WTC11 (cell line): ENCODE measurements around the gene TRPV5. TPM values are rescaled to one million over a fixed set of nuclear protein-coding genes. Genes with fewer than 3 reads are reported as not detected.

Source experiments
- ATAC-seq: fragments of 200-7000 bp; cut with Tn5 transposase; 2 replicates; pipeline ENCODE4 v1.10.0; 2021; ENCODE audit warnings: mild to moderate bottlenecking, moderate library complexity
- CTCF ChIA-PET: fragments of 300-600 bp; sonication (Branson Sonifier 250); formaldehyde crosslinking; loops from one replicate; lab custom pipeline; 2021; ENCODE audit warnings: antibody characterized with exemption; lab: Charles Lee
- POLR2A ChIA-PET: fragments of 350-600 bp; sonication (Branson Sonifier 250); formaldehyde crosslinking; loops from one replicate; lab custom pipeline; 2021; ENCODE audit warnings: antibody characterized with exemption; lab: Charles Lee
- DNase-seq: peaks from one replicate; pipeline ENCODE4 v3.0.0; 2021; ENCODE audit warnings: low spot score
- H3K27ac Mint-ChIP-seq: 2 replicates; pipeline ENCODE4 v1.8.0; 2021; ENCODE audit warnings: mixed read lengths
- H3K27me3 Mint-ChIP-seq: 2 replicates; pipeline ENCODE4 v1.8.0; 2021; ENCODE audit warnings: low read depth, mild to moderate bottlenecking, moderate library complexity, mixed read lengths
- H3K36me3 Mint-ChIP-seq: 2 replicates; pipeline ENCODE4 v1.8.0; 2021; ENCODE audit warnings: mixed read lengths
- H3K4me1 Mint-ChIP-seq: 2 replicates; pipeline ENCODE4 v1.8.0; 2022; ENCODE audit warnings: mixed read lengths
- H3K4me3 Mint-ChIP-seq: 2 replicates; pipeline ENCODE4 v1.8.0; 2021; ENCODE audit warnings: mild to moderate bottlenecking, moderate library complexity, mixed read lengths
- H3K9me3 Mint-ChIP-seq: 2 replicates; pipeline ENCODE4 v1.8.0; 2021; ENCODE audit warnings: mixed read lengths
- AFF4 ChIP-seq: sonication (generic); formaldehyde crosslinking; IDR thresholded peaks from 2 replicates; pipeline ENCODE4 v1.8.1; 2023; ENCODE audit warnings: mild to moderate bottlenecking, missing genetic modification reagents, borderline replicate concordance
- ATF6 ChIP-seq: sonication (generic); formaldehyde crosslinking; IDR thresholded peaks from 2 replicates; pipeline ENCODE4 v1.8.1; 2023; ENCODE audit warnings: mild to moderate bottlenecking, missing genetic modification reagents
- CBFB ChIP-seq: sonication (generic); formaldehyde crosslinking; IDR thresholded peaks from 2 replicates; pipeline ENCODE4 v1.8.1; 2022; ENCODE audit warnings: mild to moderate bottlenecking, low read depth, missing genetic modification reagents
- CDX4 ChIP-seq: fragments of 250-450 bp; sonication (Bioruptor Pico); IDR thresholded peaks from 2 replicates; pipeline ENCODE4 v1.9.0; 2021; ENCODE audit warnings: moderate library complexity, mild to moderate bottlenecking, inconsistent platforms, borderline replicate concordance
- CTCF ChIP-seq: fragments of 200-600 bp; IDR thresholded peaks from 2 replicates; pipeline ENCODE4 v1.8.0; 2022; ENCODE audit warnings: antibody characterized with exemption
- E2F5 ChIP-seq: sonication (generic); formaldehyde crosslinking; IDR thresholded peaks from 2 replicates; pipeline ENCODE4 v1.8.1; 2022; ENCODE audit warnings: mild to moderate bottlenecking, moderate library complexity, missing genetic modification reagents
- FOXP1 ChIP-seq: sonication (generic); formaldehyde crosslinking; IDR thresholded peaks from 2 replicates; pipeline ENCODE4 v1.8.0; 2022; ENCODE audit warnings: missing genetic modification reagents, mild to moderate bottlenecking, moderate library complexity, borderline replicate concordance
- GTF2I ChIP-seq: fragments of 250-450 bp; sonication (Bioruptor Pico); conservative IDR thresholded peaks from 2 replicates; pipeline ENCODE4 v1.4.0; 2021; ENCODE audit warnings: mild to moderate bottlenecking
- HMGA2 ChIP-seq: fragments of 250-450 bp; sonication (Bioruptor Pico); IDR thresholded peaks from 2 replicates; pipeline ENCODE4 v1.4.0; 2021; ENCODE audit warnings: mild to moderate bottlenecking, moderate library complexity
- MYBL2 ChIP-seq: sonication (generic); formaldehyde crosslinking; IDR thresholded peaks from 2 replicates; pipeline ENCODE4 v1.8.1; 2023; ENCODE audit warnings: mild to moderate bottlenecking, moderate library complexity, missing genetic modification reagents
- NFATC4 ChIP-seq: fragments of 250-450 bp; sonication (Bioruptor Pico); IDR thresholded peaks from 2 replicates; pipeline ENCODE4 v1.9.0; 2021; ENCODE audit warnings: mild to moderate bottlenecking
- NFYB ChIP-seq: sonication (generic); formaldehyde crosslinking; conservative IDR thresholded peaks from 2 replicates; pipeline ENCODE4 v1.8.0; 2022; ENCODE audit warnings: low read depth, missing genetic modification reagents
- SMAD3 ChIP-seq: sonication (generic); formaldehyde crosslinking; IDR thresholded peaks from 2 replicates; pipeline ENCODE4 v1.8.0; 2022; ENCODE audit warnings: missing genetic modification reagents, mild to moderate bottlenecking, borderline replicate concordance
- TEAD1 ChIP-seq: sonication (generic); formaldehyde crosslinking; IDR thresholded peaks from 2 replicates; pipeline ENCODE4 v1.8.0; 2022; ENCODE audit warnings: mild to moderate bottlenecking, missing genetic modification reagents
- ZNF671 ChIP-seq: fragments of 250-450 bp; sonication (Bioruptor Pico); IDR thresholded peaks from 2 replicates; pipeline ENCODE4 v1.8.0; 2021; ENCODE audit warnings: mild to moderate bottlenecking
- total RNA-seq: library from RNA; stranded (reverse); gene quantifications from 3 replicates; pipeline ENCODE4 v1.2.3, GENCODE V29; 2021
- TF ChIP-seq, protein P1 (sequence below): sonication (generic); formaldehyde crosslinking; IDR thresholded peaks from 2 replicates; pipeline ENCODE4 v1.8.1; 2022; ENCODE audit warnings: low read depth, missing genetic modification reagents, borderline replicate concordance

TRPV5 gene
- total RNA-seq, 1 experiment from 2014 or later, result not detected

DNA sequence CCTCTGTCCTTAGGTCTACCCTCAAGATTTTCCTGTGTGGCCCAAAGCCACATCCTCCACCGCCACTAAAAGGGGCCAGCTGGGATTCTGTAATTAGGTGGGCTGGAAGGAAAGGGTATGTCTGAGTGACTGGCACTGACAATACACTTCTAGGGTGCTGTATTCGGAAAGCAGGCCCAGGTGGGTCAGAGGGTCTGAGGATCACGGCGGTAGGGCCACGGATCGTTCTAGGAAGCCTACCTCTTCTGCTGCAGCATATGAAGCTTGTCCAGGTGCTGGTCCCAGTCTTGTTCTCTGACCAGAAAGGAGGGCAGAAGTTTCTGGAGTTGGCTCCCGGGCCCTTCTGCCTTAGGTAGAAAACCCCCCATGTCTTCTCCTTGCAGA, 462 bp downstream of the TRPV5 start (continued):
- TF ChIP-seq GTF2I (no peak), E2F5 (CRISPR knock-in tag) (no peak), CDX4 (CRISPR knock-in tag) (no peak), HMGA2 (CRISPR knock-in tag) (no peak), ATF6 (CRISPR knock-in tag) (no peak)

GRCh38 chr7:142932386-142933091, 1.0 kb downstream of the TRPV5 start:
- H3K9me3 Mint-ChIP-seq, result peaks cover 3% of the 10 kb centered on the region; the same call in 1 of the 2 replicates
- TF ChIP-seq SMAD3 (no peak), CBFB (CRISPR knock-in tag) (no peak), AFF4 (CRISPR knock-in tag) (no peak), TEAD1 (CRISPR knock-in tag) (no peak), CTCF (no peak), NFYB (no peak), ZNF671 (no peak), MYBL2 (CRISPR knock-in tag) (no peak), FOXP1 (no peak), NFATC4 (CRISPR knock-in tag) (no peak)
- TF ChIP-seq, protein P1, sequence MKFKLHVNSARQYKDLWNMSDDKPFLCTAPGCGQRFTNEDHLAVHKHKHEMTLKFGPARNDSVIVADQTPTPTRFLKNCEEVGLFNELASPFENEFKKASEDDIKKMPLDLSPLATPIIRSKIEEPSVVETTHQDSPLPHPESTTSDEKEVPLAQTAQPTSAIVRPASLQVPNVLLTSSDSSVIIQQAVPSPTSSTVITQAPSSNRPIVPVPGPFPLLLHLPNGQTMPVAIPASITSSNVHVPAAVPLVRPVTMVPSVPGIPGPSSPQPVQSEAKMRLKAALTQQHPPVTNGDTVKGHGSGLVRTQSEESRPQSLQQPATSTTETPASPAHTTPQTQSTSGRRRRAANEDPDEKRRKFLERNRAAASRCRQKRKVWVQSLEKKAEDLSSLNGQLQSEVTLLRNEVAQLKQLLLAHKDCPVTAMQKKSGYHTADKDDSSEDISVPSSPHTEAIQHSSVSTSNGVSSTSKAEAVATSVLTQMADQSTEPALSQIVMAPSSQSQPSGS, result no peak
- TF ChIP-seq, all 79 proteins: peak for 0
- peaks cover under 1% of the 10 kb centered on the region for H3K27me3 Mint-ChIP-seq
- no peak for DNase-seq
- ATAC-seq, result peak; percentile 41; the same call in 1 of the 2 replicates
- peaks cover 12% of the 10 kb centered on the region for H3K4me1 Mint-ChIP-seq
- ChIA-PET CTCF (interaction anchor here (1.1 to 1.7 kb wide), 3 partner anchors 23 to 283 kb away, joined by 4 to 5 read pairs (median 5); no protein-coding TSS in a partner anchor), POLR2A (no interaction called here)
- no peak overlapping the region for H3K4me3 Mint-ChIP-seq
- no peak overlapping the region for H3K27ac Mint-ChIP-seq
- H3K36me3 Mint-ChIP-seq, result no peaks in the 10 kb centered on the region
